K562 (cell line): ENCODE measurements around the gene COL25A1. TPM values are rescaled to one million over a fixed set of nuclear protein-coding genes. Genes with fewer than 3 reads are reported as not detected.

ENCODE experiments used
- ARID1B ChIP-seq: fragments of 450-650 bp; IDR thresholded peaks from 2 replicates; pipeline ENCODE4 v1.6.1; 2016; ENCODE audit warnings: antibody characterized with exemption, mild to moderate bottlenecking, inconsistent platforms
- ETS2 ChIP-seq: IDR thresholded peaks from 2 replicates; pipeline ENCODE4 v1.6.1; 2016; ENCODE audit warnings: borderline replicate concordance, missing genetic modification characterization, mild to moderate bottlenecking, moderate library complexity, missing compliant biosample characterization; ENCODE audit not compliant: poor library complexity, severe bottlenecking
- HLTF ChIP-seq: fragments of 450-650 bp; IDR thresholded peaks from 2 replicates; pipeline ENCODE4 v1.6.1; 2016
- L3MBTL2 ChIP-seq: fragments of 450-650 bp; IDR thresholded peaks from 2 replicates; pipeline ENCODE4 v1.6.1; 2016; ENCODE audit warnings: mild to moderate bottlenecking, moderate library complexity
- MLLT1 ChIP-seq, 2 experiments: fragments of 450-650 bp; IDR thresholded peaks; 2 replicates each; pipeline ENCODE4 v1.6.1; 2016
- NFE2 ChIP-seq: IDR thresholded peaks from 2 replicates; pipeline ENCODE4 v1.6.1; 2014; ENCODE audit warnings: antibody characterized with exemption, low read depth
- NKRF ChIP-seq: fragments of 450-650 bp; IDR thresholded peaks from 2 replicates; pipeline ENCODE4 v1.6.1; 2016; ENCODE audit warnings: borderline replicate concordance
- PHF21A ChIP-seq: fragments of 450-650 bp; IDR thresholded peaks from 2 replicates; pipeline ENCODE4 v1.6.1; 2017; ENCODE audit warnings: low read depth, borderline replicate concordance
- RFX7 ChIP-seq: fragments of 250-450 bp; sonication (Bioruptor Pico); IDR thresholded peaks from 2 replicates; pipeline ENCODE4 v1.5.1; 2021; ENCODE audit warnings: mild to moderate bottlenecking
- SMAD2 ChIP-seq: fragments of 150-350 bp; IDR thresholded peaks from 2 replicates; pipeline ENCODE4 v1.6.1; 2014; ENCODE audit warnings: low read depth, mild to moderate bottlenecking, low read length
- SMARCA5 ChIP-seq: fragments of 450-650 bp; IDR thresholded peaks from 2 replicates; pipeline ENCODE4 v1.6.1; 2016
- TCF3 ChIP-seq: sonication (generic); formaldehyde crosslinking; IDR thresholded peaks from 2 replicates; pipeline ENCODE4 v1.4.0; 2020; ENCODE audit warnings: mild to moderate bottlenecking, missing genetic modification reagents
- ZBTB17 ChIP-seq: fragments of 450-650 bp; formaldehyde crosslinking; IDR thresholded peaks from 2 replicates; pipeline ENCODE4 v1.4.0; 2020; ENCODE audit warnings: mild to moderate bottlenecking
- ZNF143 ChIP-seq: sonication (generic); formaldehyde crosslinking; IDR thresholded peaks from 2 replicates; pipeline ENCODE4 v1.9.0; 2022; ENCODE audit warnings: mild to moderate bottlenecking, missing genetic modification reagents
- polyA plus RNA-seq, 8 experiments: library from polyadenylated mRNA; depleted of rRNA in 4 of 8; stranded (reverse) in 5 of 8; unstranded in 3 of 8; fragments of >200 nt; fragmentation: Nextera tagmentation in 2 of 8; fragmentation: Illumina TruSeq in 1 of 8; extraction: Ambion mirVana in 2 of 8; extraction: Trizol in 1 of 8; gene quantifications; 2 replicates each; pipeline versions ENCODE4 v1.2.1 to v1.2.3, GENCODE V29; 2011 to 2014; ENCODE audit warnings: inconsistent platforms in 1 of 8, missing spikeins in 1 of 8
- total RNA-seq, 7 experiments: library from RNA; depleted of rRNA in 6 of 7; stranded (reverse); fragments of >200 nt in 6 of 7; fragmentation: Illumina TruSeq in 2 of 7; extraction: Trizol in 2 of 7; gene quantifications; 2 replicates each; pipeline versions ENCODE4 v1.2.1 to v1.2.3, GENCODE V29; 2011 to 2021; ENCODE audit warnings: low replicate concordance in 1 of 7

COL25A1 gene
- total and polyA plus RNA-seq, 9 of the 15 experiments (the other 6 are each of a cell fraction or from before 2014, with no cell fraction given) = 0.03 to 0.62 (median 0.27) TPM

- no peak for TF ChIP-seq TCF3 (CRISPR knock-in tag)
- TF ChIP-seq MLLT1 (IDR thresholded peaks at IDR 0.05) = peak; percentile 42; a peak in 1 of 4 replicates
- no peak for TF ChIP-seq PHF21A
- no peak for TF ChIP-seq ZNF143 (CRISPR knock-in tag)
- no peak for TF ChIP-seq NFE2
- 0 out of 2 replicates have a peak, but pooled peaks have one; percentile 19 for TF ChIP-seq NKRF
- peak; percentile 17; the same call in 1 of the 2 replicates for TF ChIP-seq ARID1B
- no peak for TF ChIP-seq L3MBTL2
- 0 out of 2 replicates have a peak, but pooled peaks have one; percentile 33 for TF ChIP-seq SMARCA5
- TF ChIP-seq RFX7 (CRISPR knock-in tag) = no peak
- no peak for TF ChIP-seq ZBTB17 (CRISPR knock-in tag)
- no peak for TF ChIP-seq ETS2 (tag)
- no peak for TF ChIP-seq HLTF
- TF ChIP-seq SMAD2 = no peak
Measured at GRCh38 chr4:109149836-109150235, 152.6 kb downstream of the COL25A1 start (continued).
